HG02938 (cell line): ENCODE data around the gene TCERG1L.
"Not testable (repeated sequence)": the region's sequence is repeated elsewhere in the genome, so short reads cannot be mapped to it uniquely, and the experiment has no call there.

Experiments used
- ATAC-seq: cut with Tn5 transposase; IDR thresholded peaks from one replicate; pipeline ENCODE4 v1.9.1; 2021; ENCODE audit warnings: mild to moderate bottlenecking, moderate library complexity; ENCODE audit not compliant: unreplicated experiment

Gene TCERG1L

DNA sequence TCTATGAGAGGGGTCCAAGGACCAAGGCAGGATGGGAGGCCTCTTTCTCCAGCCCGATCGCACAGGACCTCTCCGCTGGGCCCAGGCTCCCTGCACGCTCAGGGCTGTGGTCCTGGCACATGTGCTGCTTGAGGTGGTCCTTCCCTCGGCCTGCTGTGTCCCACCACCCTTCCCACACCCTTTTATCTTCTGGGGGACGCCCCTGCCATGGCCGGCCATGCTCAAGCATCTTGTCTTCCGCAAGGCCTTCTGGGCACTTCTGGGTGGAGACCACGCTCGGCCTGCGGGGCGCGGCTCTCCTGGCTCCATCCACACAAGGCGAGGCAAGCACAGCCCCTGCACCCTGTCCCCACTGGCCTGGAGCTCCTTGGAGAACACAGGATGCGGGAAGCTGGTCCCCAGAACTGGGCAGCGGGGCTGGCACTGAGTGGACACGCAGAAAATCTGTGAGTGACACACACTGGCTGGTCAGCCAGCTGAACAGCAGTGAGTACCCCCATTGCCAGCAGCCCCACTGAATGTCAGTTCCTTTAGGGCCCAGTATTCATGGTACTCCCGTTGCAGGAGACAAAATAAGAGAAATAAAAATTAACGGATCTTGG, 115.9 kb downstream of the TCERG1L start:
- no peak for ATAC-seq

- ATAC-seq: no peak
Measured at GRCh38 chr10:131195116-131195515, 116.4 kb downstream of the TCERG1L start.

- ATAC-seq: no peak
Measured at GRCh38 chr10:131193923-131194322, 117.6 kb downstream of the TCERG1L start.

GRCh38 chr10:131188494-131188893, 123.0 kb downstream of the TCERG1L start:
- no peak for ATAC-seq

DNA sequence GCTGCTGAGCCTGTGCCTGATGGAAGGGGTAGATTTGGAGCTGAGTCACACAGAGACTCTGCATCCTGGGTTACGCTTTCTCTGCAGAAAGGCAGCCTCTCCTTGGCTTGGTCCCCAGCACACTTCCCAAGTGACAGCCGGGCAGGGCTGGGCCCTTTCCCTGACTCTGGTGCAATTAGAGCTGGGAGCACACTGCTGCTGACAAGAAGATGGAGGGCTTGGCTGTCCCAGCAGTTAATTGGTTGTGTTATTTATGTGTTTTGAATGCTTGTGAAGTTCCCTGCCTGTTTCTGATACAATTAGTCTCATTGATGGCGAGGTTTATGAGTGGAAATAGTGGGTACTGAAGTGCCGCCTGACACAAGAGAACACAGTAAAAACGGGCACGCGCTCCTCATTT, 123.6 kb downstream of the TCERG1L start:
- no peak for ATAC-seq

GRCh38 chr10:131187274-131187673, 124.2 kb downstream of the TCERG1L start:
- no peak for ATAC-seq

DNA sequence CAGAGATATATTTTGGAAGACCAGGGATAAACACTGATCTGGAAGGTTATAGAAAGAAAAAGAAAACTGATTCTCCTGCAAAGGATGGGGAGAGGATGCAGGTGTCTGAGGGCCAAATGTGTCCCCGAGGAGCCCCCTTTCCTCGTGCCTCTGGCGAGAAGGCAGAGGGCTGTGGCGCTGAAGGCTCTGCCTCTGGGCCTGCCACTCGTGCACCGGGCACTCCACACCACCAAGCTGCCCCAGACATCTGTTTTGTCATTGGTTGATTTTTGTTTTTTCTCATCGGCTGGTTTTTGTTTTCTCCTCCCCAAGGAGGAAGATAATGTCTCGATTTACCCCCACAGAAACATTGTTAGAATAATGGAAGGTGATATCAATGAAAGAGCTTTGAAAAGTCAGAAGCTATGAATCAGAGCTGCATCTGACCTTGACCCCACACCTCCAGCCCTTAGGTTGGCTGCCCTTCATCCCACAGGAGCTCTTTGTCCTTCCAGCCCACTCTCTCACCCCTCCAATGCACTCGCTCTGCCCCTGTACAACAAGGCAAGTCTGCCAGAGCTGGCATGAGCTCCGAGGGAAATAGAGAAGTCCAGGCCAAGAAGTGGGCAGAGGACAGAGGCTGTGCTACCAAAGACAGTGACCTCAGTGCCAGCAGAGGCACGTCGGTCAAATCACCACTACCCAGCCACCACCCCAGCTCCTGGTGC, 124.8 kb downstream of the TCERG1L start:
- ATAC-seq: no peak

DNA sequence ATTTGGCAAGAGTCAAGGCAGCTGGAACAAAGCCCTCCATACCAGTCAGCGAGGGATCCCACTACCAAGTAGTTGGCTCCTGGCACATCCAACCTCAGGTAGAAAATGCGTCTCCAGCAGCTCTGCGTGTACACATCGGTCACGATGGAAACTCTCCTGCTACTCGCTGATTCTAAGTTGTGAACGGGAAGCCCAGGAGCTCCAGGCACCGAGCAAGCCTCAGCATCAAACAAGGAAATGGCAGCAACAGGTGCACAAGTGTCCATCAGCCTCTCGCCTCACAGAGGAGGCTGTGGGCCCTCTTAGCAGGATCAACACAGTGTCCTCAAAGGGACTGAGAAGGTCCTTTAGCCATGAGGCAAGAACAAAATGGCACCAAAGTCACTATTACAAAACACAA, 127.0 kb downstream of the TCERG1L start:
- ATAC-seq: no peak

- no peak for ATAC-seq
Measured at GRCh38 chr10:131183546-131184045, 127.9 kb downstream of the TCERG1L start.

- no peak for ATAC-seq
Measured at GRCh38 chr10:131181456-131181855, 130.1 kb downstream of the TCERG1L start.

GRCh38 chr10:131180740-131181415, 130.6 kb downstream of the TCERG1L start:
- no peak for ATAC-seq

DNA sequence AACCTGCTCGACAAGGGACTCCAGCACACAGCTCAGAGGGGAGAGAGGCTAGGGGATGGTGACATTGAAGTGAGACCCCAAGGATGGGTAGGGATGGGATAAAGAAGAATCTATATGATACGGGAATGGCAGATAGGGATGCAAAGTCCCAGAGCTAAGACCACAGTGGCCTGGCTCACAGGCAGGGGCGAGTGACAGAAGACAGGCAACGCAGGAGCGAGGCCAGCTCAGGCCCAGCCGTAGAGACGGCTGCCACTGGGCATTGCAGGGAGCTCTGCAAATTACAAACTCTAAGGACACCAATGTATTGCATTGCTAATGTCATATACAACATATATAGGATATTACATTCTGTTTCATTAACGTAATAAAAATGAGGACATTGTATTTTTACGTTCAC, 131.4 kb downstream of the TCERG1L start:
- ATAC-seq: no peak

DNA sequence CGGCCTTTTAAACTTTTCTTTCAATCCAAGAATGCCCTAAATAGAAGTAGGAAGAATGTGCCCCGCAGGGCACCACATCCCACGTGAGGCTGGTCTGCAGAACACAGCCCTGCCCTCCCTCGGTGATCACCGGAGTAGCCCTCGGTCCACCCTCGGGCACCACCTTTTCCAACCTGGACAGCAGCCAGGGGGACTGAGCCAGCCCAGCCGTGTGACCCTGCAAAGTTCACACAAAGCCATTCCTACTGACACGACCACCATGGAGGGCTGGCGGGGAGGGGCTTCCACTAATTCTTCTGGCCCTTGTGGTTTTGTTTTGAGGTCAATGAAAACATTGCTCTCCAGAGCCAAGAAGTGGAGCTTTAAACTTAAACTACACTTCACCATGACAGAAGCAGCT, 132.2 kb downstream of the TCERG1L start:
- ATAC-seq: no peak

DNA sequence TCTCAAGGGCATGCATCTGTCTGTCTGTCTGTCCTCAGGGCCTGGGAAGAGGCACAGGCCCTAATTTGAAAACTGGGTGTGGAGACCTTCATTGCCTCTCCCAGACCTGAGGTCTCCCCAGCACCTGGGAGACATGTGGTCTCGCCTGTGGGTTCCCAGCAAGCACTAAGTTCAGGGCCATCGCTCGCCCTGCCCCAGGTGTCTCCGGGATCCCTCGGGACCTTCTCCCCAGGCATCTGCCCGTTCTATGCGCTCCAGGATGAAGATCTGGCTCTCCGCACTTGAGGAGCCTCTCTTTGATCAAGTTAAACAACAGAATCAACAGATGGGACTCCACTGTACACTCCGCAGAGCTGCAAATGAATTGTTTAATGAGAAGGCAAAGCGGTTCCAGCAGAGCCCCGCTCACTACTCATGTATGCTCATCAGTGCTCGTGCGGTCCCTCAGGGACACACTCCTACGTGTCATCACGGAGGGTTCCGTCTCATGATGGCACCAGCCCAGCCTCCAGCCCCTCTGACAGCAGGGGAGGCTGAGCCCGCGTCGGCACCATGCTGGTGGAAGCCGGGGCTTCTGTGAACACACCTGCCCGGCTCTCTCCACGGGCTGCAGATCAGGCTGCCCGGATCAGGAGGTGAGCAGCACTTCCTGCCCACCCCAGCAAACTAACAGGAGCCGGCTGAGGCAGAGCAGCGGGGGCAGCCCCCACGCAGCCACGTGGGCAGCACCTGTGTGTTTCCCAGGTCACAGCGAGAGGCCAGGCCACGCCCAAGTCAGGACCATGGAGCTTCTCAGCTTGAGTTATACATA, 132.8 kb downstream of the TCERG1L start:
- no peak for ATAC-seq

GRCh38 chr10:131177431-131178327, 133.8 kb downstream of the TCERG1L start:
- no peak for ATAC-seq

- no peak for ATAC-seq
Measured at GRCh38 chr10:131176907-131177306, 134.6 kb downstream of the TCERG1L start.

DNA sequence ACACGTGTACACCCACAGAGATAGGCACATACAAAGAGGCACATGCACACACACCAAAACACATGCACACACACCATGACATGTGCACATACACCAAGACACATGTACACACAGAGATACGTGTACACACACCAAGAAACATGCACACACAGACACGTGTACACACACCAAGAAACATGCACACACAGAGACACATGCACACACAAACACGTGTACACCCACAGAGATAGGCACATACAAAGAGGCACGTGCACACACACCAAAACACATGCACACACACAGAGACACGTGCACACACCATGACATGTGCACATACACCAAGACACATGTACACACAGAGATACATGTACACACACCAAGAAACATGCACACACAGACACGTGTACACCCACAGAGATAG, 135.2 kb downstream of the TCERG1L start:
- not testable (repeated sequence) for ATAC-seq

GRCh38 chr10:131175891-131176290, 135.6 kb downstream of the TCERG1L start:
- ATAC-seq: no peak

- ATAC-seq: no peak
Measured at GRCh38 chr10:131174651-131175540, 136.6 kb downstream of the TCERG1L start.
